ENCODE data around the gene SEMA5B. TPM values are rescaled to one million over a fixed set of nuclear protein-coding genes. Genes with fewer than 3 reads are reported as not detected.

Gene SEMA5B
- polyA plus RNA-seq, 3 donors: 25.3 to 31.3 (median 25.8) TPM

DNA sequence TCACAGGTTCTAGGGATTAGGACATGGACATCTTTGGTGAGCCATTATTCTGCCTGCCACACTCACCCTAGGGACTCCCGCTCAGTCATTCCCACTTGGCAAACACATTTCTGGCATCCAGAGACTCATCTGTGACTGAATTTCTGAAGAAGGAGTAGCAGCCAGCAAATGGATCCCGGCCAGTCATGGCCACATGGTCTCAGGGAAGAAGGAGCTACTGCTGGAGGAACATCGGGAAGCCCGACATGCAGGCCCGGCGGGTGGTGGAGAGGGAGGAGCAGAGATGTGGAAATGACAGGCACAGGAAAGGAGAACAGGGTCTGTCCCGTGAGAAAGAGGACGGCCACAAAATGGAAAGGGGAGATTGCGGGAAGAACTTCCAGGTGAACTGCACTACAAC, 65.4 kb downstream of the SEMA5B start:
- DNase-seq (ENCODE audit: extremely low read depth in 1 of 11, low read depth in 9 of 11, low spot score in 4 of 11): no peak

DNA sequence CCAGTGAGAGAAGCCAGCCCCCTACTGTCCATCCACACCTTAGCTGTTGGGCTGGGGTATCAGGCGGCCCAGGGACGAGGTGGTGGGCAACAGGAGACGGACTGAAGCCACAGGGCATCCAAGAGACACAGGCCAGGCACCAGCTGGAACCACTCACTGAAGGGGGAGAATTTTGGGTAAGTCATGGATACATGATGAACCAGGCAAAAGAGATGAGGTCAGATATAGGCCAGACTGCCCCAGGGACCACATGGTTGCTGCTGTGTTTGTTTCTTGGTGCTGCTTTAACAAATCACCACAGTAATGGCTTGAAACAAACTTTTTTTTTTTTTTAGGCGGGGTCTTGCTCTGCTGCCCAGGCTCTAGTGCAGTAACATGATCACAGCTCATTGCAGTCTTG, 66.4 kb downstream of the SEMA5B start:
- DNase-seq (ENCODE audit: extremely low read depth in 1 of 11, low read depth in 9 of 11, low spot score in 4 of 11): no peak

DNA sequence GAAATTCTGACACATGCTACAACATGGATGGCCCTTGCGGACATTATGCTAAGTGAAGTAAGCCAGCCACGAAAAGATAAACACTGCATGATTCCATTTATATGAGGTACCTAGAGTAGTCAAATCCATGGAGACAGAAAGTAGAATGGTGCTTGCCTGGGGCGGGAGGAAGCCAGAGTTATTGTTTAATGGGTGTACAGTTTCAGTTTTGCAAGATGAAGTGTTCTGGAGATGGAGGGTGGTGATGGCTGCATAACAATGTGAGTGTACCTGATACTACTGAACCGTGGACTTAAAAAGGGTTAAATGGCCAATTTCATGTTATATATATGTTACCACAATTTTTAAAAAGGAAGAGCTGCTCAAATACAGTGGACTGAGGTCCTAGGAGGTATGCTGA, 66.9 kb downstream of the SEMA5B start:
- no peak for DNase-seq (ENCODE audit: extremely low read depth in 1 of 11, low read depth in 9 of 11, low spot score in 4 of 11)

DNA sequence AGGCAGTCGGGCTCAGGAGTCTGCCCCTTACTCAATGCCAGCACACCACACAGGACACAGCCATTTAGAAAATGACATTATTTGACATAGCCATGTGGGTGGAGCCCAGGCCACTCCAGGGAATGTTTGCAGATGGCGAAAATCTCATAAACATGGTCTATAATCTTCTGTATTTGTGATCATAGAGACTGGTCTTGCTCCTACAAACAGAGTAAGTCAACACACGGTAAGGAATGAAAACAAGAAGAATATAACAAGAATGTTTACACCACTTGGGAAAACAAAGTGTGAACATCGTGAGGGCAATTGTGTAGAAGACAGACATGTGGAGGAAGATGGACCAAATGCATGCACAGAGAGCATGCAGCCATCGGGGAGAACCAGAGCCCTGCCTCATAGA, 68.2 kb downstream of the SEMA5B start:
- no peak for DNase-seq (ENCODE audit: extremely low read depth in 1 of 11, low read depth in 9 of 11, low spot score in 4 of 11)

DNA sequence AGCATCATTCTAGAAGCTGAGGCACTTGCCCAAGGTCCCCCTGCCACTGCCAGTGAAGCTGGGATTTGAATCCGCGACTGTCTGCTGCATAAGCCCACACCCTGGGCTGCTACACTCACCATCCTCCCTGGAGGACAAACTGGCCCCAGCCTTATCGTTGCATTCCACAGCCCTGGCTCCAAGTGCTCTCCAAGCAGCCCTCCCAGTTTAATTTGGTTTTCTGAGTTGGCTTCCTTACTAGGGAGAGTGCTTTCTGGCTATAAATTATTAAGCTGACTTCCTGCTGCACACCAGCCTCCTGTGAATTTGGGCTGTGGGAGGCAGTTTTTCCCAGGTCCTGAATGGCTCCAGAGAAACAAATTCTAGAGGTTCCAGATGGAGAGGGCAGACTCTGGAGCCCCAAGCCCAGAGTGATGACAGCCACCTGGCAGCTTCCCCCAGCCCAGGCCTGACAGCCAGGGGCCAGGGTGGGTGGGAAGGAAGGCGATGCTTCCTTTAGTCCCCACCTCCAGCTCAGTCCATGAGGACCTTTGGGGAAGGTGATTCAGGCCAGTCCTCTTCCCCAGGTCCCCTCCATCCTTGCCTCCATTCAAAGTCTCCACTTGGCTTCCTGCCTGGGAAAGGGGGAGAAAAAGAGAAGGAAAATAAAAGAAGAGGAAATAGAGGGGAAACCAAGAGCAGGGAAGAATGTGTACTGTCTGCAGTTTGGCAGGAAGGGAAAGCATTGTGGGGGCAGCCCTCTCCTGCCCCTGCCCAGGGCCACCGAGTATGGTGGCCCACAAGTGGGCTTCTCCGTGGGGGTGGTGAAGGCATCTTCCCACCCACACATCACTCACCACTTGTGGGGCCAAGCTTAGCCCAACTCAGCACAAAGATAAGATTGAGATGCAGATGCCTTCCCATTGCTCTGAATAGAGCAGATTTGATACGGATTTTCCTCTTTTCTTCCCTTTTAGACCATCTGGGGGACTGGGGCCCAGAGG, 69.6 kb downstream of the SEMA5B start:
- DNase-seq (ENCODE audit: extremely low read depth in 1 of 11, low read depth in 9 of 11, low spot score in 4 of 11): peak in 3 of 11 donors; percentile 58 to 65 (median 62)

DNA sequence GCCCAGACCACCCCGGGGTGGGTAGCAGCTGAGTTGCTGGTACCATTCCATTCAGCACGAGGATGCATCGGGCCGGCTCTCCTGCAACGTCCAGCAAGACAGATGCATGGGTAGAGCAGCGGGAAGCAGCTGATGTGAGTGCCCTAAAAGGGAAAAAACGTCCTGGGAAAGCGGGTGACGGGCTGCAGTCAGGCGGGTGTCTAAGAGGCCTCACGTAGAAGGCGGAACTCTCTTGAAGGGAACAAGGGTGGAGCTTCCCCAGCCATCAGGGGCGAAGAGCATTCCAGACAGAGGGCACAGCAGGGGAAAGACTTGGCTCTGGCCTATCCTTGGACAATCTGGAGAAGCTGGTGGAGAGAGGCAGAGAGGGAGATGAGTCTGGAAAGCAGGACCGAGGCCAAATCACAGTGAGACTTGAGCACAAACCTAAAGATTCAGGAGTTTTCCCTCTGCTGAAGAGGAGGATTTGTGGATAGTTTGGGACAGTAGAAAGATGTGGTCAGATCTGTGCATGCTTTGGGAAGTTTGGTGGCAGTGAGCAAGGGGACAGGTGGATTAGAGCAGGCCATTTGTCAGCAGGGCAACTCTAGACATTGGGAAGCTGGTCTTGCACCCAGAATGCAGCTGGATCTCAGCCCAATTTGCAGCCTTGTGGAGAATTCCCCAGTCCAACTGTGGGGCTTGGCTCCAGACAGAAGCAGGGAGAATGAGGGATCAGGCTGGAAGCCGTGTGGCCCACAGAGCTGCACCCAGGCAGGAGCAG, 70.7 kb downstream of the SEMA5B start:
- no peak for DNase-seq (ENCODE audit: extremely low read depth in 1 of 11, low read depth in 9 of 11, low spot score in 4 of 11)

DNA sequence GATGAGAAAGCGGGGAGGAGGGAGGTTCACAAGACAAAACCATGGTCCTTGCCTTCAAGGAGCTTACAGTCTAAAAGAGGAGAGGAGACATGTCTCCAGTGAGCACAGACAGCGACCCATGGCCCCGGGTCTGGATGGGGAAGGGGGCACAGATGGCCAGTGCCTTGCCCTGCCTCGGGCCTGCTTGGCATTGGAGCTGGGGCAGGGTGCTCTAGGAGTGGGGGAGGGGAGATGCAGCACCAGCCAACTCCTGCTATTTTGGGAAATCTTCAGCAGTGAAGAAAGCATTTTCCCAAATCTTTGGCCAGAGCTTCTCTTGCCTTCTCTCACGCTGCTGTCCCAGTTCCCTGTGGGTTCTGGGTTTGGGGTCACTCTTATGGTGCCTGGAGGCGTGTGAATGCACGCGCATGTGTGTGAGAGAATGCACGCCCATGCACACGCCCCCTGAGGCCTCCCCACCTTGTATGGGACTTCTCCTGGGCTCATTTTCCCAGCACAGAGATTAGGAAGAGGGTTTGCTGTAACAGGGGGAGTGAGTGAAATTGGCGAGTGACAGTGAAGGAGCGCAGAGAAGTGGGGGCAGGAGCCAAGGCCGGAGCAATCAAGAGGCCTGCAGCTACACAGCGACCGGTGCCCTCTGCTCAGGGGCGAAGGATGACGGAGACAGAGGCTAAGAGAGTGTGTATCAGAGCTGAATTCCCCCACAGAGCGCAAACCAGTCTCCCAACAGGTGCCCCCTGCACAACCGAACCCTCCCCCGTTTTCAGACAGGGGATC, 71.5 kb downstream of the SEMA5B start:
- no peak for DNase-seq (ENCODE audit: extremely low read depth in 1 of 11, low read depth in 9 of 11, low spot score in 4 of 11)

DNA sequence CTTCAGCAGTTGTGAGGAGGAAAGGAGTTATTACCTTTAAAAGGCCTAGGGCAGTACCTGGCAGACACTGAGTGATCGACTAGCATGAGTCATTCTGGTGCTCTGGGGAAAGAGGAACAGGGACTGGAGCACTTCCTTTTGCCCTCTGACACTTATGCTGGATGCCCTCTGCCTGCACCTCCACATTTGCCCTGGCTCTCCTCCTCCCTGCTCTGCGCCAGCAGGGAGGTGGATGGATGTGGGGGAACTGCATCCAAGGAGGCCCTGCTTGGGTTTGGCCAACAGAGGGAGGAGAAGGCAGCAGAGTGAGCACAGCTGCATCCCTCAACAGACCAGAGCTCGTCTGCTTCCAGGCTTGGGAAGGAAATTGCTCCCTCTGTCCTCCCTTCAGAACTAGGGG, 75.0 kb downstream of the SEMA5B start:
- DNase-seq (ENCODE audit: extremely low read depth in 1 of 11, low read depth in 9 of 11, low spot score in 4 of 11): no peak

DNA sequence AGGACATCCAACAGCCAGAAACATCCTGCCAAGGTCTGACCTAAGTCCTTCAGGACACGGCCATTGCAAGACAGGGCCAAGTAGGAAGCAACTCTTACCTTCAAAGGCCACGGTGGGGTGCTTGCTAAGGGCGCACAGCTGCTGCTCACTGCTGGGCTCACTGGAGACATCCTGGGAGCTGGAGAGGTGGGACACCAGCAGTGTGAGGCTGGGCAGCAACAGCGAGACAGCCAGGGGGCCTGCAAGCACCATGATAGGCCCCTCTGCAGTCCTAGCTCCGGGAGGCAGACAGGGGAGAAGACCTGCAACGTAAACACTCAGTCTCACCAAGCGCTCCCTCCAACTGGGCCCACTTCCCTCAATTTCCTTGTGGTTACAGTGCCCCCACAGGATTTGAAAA, 79.2 kb downstream of the SEMA5B start:
- no peak for DNase-seq (ENCODE audit: extremely low read depth in 1 of 11, low read depth in 9 of 11, low spot score in 4 of 11)

DNA sequence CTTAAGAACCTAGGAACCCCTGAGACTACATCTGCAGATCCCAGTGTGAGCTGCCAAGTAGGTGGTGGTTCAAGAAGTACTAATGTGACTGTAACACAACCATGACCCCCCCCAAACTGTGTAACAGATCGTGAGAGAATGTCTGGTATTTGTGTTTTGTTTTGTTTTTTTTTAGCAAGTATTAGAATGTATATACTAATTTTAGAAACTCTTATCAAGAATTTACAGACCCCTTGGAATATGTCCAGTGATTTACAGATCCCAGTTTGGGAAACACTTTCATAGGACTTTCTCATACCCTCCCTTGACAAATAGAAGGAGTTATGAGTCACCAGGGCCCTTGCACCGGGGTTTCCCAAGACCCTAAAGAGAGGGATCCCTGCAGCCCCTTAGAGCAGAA, 79.8 kb downstream of the SEMA5B start:
- peak in 3 of 11 donors; percentile 38 to 58 (median 57) for DNase-seq (ENCODE audit: extremely low read depth in 1 of 11, low read depth in 9 of 11, low spot score in 4 of 11)

DNA sequence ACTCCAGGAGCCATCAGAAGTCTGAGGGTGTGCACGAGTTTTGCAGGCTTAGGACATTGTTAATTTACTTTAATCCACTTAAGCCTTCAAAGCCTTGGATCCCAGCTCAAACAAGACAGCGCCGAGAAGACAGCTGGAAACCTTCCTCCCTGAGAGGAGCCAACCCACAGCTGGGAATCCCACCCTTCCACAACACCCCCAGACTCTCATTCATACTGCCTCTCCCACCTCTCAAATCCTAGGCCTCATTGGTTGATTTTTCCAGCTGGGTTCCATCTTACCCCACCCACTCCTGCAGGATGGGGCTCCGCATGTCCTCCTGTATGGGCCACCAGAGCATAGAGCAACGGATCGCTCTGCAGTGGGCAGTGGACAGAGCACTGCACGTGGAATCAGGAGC, 80.4 kb downstream of the SEMA5B start:
- peak in 9 of 11 donors; percentile 28 to 82 (median 62) for DNase-seq (ENCODE audit: extremely low read depth in 1 of 11, low read depth in 9 of 11, low spot score in 4 of 11)

DNA sequence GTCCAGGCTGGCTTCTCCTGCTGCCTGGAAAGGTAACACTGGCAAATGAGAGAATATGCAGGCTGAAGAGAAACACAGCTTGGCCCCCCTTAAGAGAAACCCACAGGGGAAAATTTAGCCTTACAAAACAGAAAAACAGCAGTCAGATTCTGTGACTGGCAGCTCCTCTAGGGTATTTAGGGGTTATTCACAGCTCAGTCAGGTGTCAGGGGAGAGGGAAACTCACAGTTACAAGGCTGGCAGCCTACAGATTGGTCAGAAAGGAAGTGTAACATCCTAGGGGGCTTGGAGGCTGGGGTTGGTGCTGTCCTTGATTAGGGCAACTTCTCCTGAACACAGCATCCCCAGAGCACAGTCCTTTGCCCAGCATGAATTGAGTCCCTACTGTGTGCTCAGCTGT, 81.4 kb downstream of the SEMA5B start:
- no peak for DNase-seq (ENCODE audit: extremely low read depth in 1 of 11, low read depth in 9 of 11, low spot score in 4 of 11)

DNA sequence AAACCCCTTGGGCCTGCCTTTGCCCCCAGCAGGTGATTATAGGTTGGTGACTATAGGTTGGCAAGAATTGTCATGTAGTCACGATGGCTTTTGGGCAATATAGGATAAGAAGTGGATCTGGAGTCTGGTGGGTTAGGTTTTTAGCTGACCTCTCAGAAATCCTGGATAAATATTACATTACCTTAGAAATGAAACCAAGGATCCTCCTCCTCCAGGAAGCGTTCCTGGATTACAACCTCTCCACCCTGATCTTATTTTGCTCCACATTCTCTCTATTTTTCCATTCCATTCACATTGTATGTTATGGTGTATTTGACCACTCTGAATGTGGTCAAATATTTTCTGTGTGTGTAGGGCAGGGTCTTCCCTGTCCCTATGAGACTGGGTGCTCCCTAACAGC, 82.3 kb downstream of the SEMA5B start:
- DNase-seq (ENCODE audit: extremely low read depth in 1 of 11, low read depth in 9 of 11, low spot score in 4 of 11): no peak

DNA sequence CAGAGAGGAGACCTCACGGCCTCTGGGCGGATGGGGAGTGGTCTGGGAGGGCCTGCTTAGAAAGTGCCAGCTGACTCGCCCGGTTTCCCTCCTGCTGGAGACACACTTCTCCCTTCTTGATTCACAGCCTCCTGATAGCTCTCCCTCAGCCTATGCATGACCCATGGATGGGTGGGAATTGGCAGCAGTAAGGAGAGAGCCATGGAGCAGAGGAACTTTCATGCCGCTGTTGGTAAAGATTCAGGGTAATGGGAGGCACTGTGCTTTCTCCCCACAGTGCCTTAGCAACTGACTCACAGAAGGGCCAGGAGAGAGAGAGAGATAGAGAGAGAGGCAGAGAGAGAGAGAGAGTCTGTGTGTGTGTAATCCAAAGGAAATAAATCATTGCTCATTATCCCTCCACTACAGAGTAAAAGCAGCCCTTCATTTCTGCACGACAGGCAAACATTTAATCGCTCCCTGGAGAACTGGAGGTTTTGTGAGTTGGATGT, 82.8 kb downstream of the SEMA5B start:
- DNase-seq (ENCODE audit: extremely low read depth in 1 of 11, low read depth in 9 of 11, low spot score in 4 of 11): peak in 1 of 11 donors; percentile 39

DNA sequence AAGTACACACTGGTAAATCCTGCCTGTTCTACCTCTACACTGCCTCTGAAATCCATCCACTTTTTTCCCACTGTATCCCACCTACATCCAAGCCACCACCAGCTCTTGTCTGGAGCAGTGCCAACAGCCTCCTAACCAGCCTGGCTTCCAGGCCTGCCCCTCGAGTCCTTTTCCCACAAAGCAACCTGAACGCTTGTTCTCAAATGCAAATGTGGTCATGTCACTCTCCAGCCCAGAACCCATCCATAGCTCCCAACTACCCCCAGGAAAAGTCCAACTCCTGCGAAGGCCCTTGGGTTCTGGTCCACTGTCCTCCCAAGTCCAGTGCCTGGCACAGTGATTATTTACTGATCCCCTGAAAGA, 83.8 kb downstream of the SEMA5B start:
- DNase-seq (ENCODE audit: extremely low read depth in 1 of 11, low read depth in 9 of 11, low spot score in 4 of 11): no peak

DNA sequence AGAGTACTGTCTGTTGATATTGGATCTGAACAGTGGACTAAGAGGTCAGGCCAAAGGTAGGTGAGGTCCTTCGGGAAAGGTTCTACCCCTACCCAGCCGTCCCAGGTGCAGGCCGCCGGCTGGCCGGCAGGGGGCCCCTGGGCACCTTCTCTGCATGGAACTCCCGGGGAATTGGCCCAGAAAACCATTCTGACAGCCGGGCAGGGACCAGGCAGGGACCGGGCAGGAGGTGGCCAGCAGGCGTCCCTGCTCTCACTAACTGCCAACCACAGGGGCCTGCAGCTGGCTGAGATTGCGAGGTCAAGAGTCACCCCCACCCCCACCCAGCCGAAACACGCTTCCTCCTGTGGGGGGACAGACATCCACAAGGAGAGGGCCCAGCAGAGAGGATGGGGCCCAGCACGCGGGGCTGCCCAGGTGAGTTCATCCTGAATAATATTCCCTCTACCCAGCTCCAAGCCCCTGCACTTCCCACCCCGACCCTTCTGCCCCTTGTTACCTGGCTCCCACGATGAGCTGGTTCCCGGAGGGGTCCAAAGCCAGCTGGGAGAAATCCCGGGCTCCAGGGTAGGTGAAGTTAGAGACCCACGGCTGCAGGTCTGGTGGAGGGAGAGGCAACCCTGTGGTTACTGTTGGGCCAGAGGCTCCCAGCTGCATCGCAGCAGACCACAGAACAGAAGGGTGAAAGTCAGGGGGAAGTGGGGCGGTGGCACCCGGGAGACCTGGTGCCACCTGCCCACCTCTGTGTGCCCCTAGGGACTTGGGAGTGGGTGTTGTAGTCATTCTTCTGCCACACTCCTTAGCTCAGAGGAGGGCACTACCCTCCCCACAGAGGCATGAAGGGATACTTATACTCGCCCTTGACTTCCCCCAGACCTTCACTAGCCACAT, 84.4 kb downstream of the SEMA5B start:
- DNase-seq (ENCODE audit: extremely low read depth in 1 of 11, low read depth in 9 of 11, low spot score in 4 of 11): peak in 4 of 11 donors; percentile 43 to 64 (median 56)

DNA sequence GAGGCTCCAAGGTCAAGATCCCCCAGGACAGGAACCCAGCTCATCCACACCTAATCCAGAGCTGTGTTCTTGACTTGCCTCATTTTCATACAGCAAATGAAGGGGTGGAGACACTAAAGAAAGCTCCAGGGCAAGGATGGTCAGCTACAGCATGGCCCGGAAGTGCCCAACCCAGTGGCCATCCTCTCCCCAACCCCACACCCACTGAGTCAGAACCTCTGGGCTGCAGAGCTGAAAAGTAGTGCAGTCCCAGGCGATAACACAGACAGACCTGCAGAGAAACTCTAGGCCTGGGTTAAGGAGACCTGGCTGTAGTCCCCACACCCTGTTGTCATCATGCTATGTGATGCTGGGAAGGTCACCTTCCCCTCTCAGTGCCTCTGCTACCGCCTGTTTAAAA, 85.3 kb downstream of the SEMA5B start:
- DNase-seq (ENCODE audit: extremely low read depth in 1 of 11, low read depth in 9 of 11, low spot score in 4 of 11): no peak

Measured in renal cortex interstitium (tissue), 11 donors.